Lung (tissue), 12 donors: Measurements from ENCODE around the gene TMEM100. TPM values are rescaled to one million over a fixed set of nuclear protein-coding genes. Genes with fewer than 3 reads are reported as not detected.

ENCODE experiments used
- ATAC-seq: fragments of 200-7000 bp; cut with Tn5 transposase; one replicate; pipeline ENCODE4 v1.9.1; 2020; ENCODE audit warnings: moderate number of reproducible peaks; ENCODE audit not compliant: insufficient read depth, low FRiP score
- DNase-seq, 3 donors: peaks; one replicate each; pipeline ENCODE4 v3.0.0-alpha.2; 2013 to 2017
- H3K27ac ChIP-seq, 2 donors: one replicate each; pipeline ENCODE4 v1.5.1; 2013; ENCODE audit warnings: mild to moderate bottlenecking in 2 of 2, moderate library complexity in 2 of 2, control low read depth in 1 of 2, inconsistent platforms in 1 of 2, low read depth in 1 of 2, low read length in 1 of 2
- H3K27me3 ChIP-seq, 3 donors: one replicate each; pipeline ENCODE4 v1.5.1; 2013; ENCODE audit warnings: low read length in 2 of 3; ENCODE audit not compliant: control insufficient read depth in 3 of 3, insufficient read depth in 3 of 3
- H3K36me3 ChIP-seq, 4 donors: one replicate each; pipeline ENCODE4 v1.5.1; 2013; ENCODE audit warnings: low read length in 4 of 4, mild to moderate bottlenecking in 1 of 4, moderate library complexity in 1 of 4; ENCODE audit not compliant: control insufficient read depth in 4 of 4, insufficient read depth in 4 of 4
- H3K4me1 ChIP-seq, 5 donors: one replicate each; pipeline ENCODE4 v1.5.1; 2013; ENCODE audit warnings: low read length in 5 of 5, mild to moderate bottlenecking in 2 of 5, moderate library complexity in 1 of 5; ENCODE audit not compliant: control insufficient read depth in 5 of 5, insufficient read depth in 5 of 5
- H3K4me3 ChIP-seq: one replicate; pipeline ENCODE4 v1.5.1; 2013; ENCODE audit warnings: mild to moderate bottlenecking, control low read depth, moderate library complexity
- H3K9ac ChIP-seq, 2 donors: one replicate each; pipeline ENCODE4 v1.5.1; 2013; ENCODE audit warnings: low read length in 2 of 2, control low read depth in 1 of 2; ENCODE audit not compliant: insufficient read depth in 1 of 2
- H3K9me3 ChIP-seq, 4 donors: one replicate each; pipeline ENCODE4 v1.5.1; 2013; ENCODE audit warnings: low read length in 3 of 4, mild to moderate bottlenecking in 1 of 4, moderate library complexity in 1 of 4; ENCODE audit not compliant: control insufficient read depth in 4 of 4, insufficient read depth in 3 of 4
- WGBS, 2 donors: extraction: QIAGEN DNeasy Blood & Tissue Kit; methylation state at CpG; one replicate each; pipeline ENCODE4 v1.1.7; 2013; 5-methylcytosine and 5-hydroxymethylcytosine counted together
- polyA plus RNA-seq, 2 donors: library from polyadenylated mRNA; stranded (reverse); fragments of 200-250 nt; gene quantifications; one replicate each; pipeline ENCODE4 v1.2.1, GENCODE V29; 2013
- total RNA-seq, 2 donors: library from RNA; depleted of rRNA in 1 of 2; stranded (reverse); fragments of >200 nt in 1 of 2; gene quantifications; one replicate each; pipeline ENCODE4 v1.2.1, GENCODE V29; 2014 to 2021
- TF ChIP-seq, protein P1 (sequence below): IDR thresholded peaks from 2 replicates; pipeline ENCODE4 v1.5.1; 2012; ENCODE audit warnings: mild to moderate bottlenecking; ENCODE audit errors: control extremely low read depth, extremely low read depth
- donor health status: control.
- donor health status: control.
- donor health status: Bipolar disorder and iron deficiency.
- donor health status: healthy.
- donor health status: DM: yes; HTN: yes; CAD: no.

TMEM100 gene
- total and polyA plus RNA-seq, 4 donors, result 63.6 to 127 (median 83.4) TPM

DNA sequence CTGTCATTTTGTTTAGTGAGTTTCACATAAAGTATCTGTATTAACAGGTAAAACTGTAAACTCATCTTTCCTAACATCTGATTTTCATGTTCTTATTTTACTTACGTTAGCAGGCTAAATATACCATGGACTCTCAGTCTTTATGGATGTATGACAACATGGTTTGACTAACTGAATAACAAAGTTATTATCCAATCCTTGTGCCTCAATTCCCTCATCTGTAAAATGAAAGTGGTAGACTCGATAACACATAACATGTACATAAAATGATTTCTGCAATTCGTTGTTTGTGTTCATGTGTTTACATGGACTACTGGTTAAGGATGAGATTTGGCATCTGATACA, 18.7 kb upstream of the TMEM100 start:
- TF ChIP-seq, protein P1, sequence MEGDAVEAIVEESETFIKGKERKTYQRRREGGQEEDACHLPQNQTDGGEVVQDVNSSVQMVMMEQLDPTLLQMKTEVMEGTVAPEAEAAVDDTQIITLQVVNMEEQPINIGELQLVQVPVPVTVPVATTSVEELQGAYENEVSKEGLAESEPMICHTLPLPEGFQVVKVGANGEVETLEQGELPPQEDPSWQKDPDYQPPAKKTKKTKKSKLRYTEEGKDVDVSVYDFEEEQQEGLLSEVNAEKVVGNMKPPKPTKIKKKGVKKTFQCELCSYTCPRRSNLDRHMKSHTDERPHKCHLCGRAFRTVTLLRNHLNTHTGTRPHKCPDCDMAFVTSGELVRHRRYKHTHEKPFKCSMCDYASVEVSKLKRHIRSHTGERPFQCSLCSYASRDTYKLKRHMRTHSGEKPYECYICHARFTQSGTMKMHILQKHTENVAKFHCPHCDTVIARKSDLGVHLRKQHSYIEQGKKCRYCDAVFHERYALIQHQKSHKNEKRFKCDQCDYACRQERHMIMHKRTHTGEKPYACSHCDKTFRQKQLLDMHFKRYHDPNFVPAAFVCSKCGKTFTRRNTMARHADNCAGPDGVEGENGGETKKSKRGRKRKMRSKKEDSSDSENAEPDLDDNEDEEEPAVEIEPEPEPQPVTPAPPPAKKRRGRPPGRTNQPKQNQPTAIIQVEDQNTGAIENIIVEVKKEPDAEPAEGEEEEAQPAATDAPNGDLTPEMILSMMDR, result no peak
- Histone ChIP-seq H3K36me3 (no peaks in the 10 kb centered on the region), H3K9ac (no peak overlapping the region), H3K9me3 (no peaks in the 10 kb centered on the region), H3K4me1 (no peaks in the 10 kb centered on the region), H3K4me3 (no peak overlapping the region), H3K27ac (no peak overlapping the region), H3K27me3 (no peaks in the 10 kb centered on the region)
- WGBS, 2 donors, result 88 to 95% methylated on average over 3 of the region's 3 CpGs
- no peak for DNase-seq
- no peak for ATAC-seq

DNA sequence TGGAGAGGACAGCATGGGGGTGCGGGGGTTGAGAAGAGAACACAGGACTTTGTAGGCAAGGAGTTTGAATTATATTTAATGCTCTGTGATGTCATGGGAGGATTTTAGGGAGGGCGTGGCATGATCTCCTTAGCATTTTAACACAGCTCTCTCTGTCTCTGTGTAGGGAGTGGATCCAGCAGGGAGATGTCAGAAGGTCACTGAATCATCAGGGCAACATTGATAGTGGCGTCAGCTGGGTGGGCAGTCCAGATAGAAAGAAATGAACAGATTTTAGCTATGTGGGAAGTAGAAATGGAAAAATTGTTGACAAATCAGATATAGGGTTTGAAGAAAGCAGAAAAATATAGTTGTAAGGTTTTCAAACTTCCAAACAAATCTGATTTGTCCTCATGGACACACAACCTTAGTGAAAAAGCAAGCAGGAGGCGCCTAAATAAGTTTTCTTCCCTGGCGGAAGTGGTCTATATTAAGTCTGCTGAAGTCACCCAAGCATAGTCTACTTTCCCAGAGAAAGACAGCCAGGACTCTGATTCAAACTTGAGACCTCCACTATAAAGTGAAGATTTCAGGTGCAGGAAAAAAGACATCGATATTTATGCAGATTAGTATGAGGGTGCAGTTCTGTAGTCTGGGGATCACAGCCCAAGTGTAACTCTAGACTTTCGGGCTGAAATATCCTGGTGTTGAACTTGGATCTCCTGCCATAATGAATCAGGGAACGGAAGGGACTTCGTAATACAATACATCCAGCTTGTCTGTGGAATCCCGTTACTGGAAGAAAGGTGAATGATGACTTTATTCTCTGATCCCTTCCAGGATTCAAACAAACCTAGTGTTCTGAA, 18.1 kb upstream of the TMEM100 start:
- no peak overlapping the region for H3K9ac ChIP-seq
- no peak overlapping the region for H3K27ac ChIP-seq
- no peaks in the 10 kb centered on the region for H3K27me3 ChIP-seq
- DNase-seq (no peak), ATAC-seq (no peak)
- H3K4me3 ChIP-seq, result no peak overlapping the region
- H3K9me3 ChIP-seq, result no peaks in the 10 kb centered on the region
- H3K36me3 ChIP-seq, result no peaks in the 10 kb centered on the region
- WGBS, 2 donors, result 84 to 90% methylated on average over 10 of the region's 10 CpGs
- TF ChIP-seq, protein P1, result no peak
- no peaks in the 10 kb centered on the region for H3K4me1 ChIP-seq

DNA sequence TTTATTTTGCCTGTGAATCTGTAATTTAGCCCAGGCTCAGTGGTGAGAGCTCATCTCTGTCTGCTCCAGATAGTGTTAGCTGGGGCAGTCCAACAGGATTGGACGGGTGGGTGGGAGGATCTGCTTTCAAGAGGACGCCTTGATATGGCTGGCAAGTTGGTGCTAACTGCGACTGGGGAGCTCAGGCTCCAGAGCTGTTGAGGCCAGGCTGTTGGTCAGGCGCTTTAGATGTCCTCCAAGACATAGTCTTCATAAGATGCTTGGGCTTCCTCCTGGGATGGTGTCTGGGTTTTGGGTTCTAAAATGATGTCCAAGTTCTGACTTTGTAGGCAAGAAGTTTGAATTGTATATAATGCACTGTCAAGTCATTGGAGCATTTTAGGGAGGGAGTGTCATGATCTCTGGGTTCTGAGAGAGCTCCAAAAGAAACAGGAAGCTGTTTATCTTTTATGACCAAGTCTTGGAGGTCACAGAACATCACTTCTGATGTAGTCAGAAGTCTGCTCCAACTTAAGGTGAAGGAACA, 15.4 kb upstream of the TMEM100 start:
- Histone ChIP-seq H3K4me1 (peaks cover 0 to 18% (median 13%) of the 10 kb centered on the region in 5 donors), H3K4me3 (no peak overlapping the region), H3K9ac (no peak overlapping the region), H3K27ac (no peak overlapping the region), H3K36me3 (no peaks in the 10 kb centered on the region), H3K9me3 (no peaks in the 10 kb centered on the region), H3K27me3 (no peaks in the 10 kb centered on the region)
- no peak for DNase-seq
- TF ChIP-seq, protein P1, result no peak
- ATAC-seq, result no peak
- 85 to 90% methylated on average over 4 of the region's 4 CpGs for WGBS, 2 donors
